Measurements from ENCODE around the gene UNC13C.

GRCh38 chr15:53974121-53974520 is 4.1 kb upstream of the UNC13C start:
- TF ChIP-seq CTCF (conservative IDR thresholded peaks at IDR 0.05 in 1 of 2, IDR thresholded peaks at IDR 0.05 in 1 of 2; ENCODE audit: extremely low read depth in 1 of 2, insufficient read depth in 1 of 2, low read depth in 1 of 2, low read length in 2 of 2): no peak
- TF ChIP-seq EZH2 (IDR thresholded peaks at IDR 0.05; ENCODE audit: borderline replicate concordance, low read length): no peak
